ENCODE data around the gene CLIP4. TPM values are rescaled to one million over a fixed set of nuclear protein-coding genes. Genes with fewer than 3 reads are reported as not detected.

Gene CLIP4
- total and polyA plus RNA-seq, 4 donors, result 15.1 to 30.1 (median 23.1) TPM

DNA sequence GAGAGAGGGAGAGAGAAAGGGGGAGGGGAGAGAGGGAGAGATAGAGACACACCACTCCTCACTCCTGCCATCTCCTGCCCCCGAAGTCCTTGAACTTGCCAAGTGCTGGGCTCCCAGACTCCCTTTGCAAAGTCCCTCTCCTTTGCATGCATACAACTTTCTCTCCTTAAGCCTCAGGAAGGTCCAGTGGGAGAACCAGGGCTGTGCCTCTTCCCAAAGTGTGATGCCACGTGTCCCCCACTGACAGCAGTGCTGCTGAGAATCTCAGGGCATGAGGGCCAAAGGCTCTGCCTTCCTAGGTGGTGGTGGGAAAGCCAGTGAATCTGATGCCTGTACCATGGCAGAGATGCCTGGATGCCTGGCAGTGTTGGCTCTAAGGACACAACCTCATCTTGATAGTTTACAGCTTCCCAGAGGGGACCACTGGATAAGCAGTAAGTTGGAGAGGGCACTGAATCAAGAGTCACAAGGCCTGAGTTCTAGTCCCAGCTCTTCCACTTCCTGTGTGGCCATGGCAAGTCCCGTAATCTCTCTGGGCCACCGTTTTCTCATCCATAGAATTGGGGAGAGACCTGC lies 103.4 kb downstream of the CLIP4 start:
- Histone ChIP-seq H3K27ac (ENCODE audit: low read depth in 1 of 2, low read length in 1 of 2) (no peak overlapping the region), H3K4me3 (no peak overlapping the region), H3K4me1 (ENCODE audit: control insufficient read depth in 5 of 5, insufficient read depth in 5 of 5, low read length in 5 of 5) (peaks cover 0 to 4% (median 0%) of the 10 kb centered on the region in 5 donors), H3K36me3 (ENCODE audit: control insufficient read depth in 4 of 4, insufficient read depth in 4 of 4, low read length in 4 of 4) (no peaks in the 10 kb centered on the region), H3K27me3 (ENCODE audit: control insufficient read depth in 3 of 3, insufficient read depth in 3 of 3, low read length in 2 of 3) (no peaks in the 10 kb centered on the region), H3K9ac (ENCODE audit: insufficient read depth in 1 of 2, low read length in 2 of 2) (no peak overlapping the region), H3K9me3 (ENCODE audit: control insufficient read depth in 4 of 4, insufficient read depth in 3 of 4, low read length in 3 of 4) (no peaks in the 10 kb centered on the region)
- TF ChIP-seq, protein P1, sequence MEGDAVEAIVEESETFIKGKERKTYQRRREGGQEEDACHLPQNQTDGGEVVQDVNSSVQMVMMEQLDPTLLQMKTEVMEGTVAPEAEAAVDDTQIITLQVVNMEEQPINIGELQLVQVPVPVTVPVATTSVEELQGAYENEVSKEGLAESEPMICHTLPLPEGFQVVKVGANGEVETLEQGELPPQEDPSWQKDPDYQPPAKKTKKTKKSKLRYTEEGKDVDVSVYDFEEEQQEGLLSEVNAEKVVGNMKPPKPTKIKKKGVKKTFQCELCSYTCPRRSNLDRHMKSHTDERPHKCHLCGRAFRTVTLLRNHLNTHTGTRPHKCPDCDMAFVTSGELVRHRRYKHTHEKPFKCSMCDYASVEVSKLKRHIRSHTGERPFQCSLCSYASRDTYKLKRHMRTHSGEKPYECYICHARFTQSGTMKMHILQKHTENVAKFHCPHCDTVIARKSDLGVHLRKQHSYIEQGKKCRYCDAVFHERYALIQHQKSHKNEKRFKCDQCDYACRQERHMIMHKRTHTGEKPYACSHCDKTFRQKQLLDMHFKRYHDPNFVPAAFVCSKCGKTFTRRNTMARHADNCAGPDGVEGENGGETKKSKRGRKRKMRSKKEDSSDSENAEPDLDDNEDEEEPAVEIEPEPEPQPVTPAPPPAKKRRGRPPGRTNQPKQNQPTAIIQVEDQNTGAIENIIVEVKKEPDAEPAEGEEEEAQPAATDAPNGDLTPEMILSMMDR (IDR thresholded peaks at IDR 0.05; ENCODE audit: control extremely low read depth, extremely low read depth), result no peak
- 80 to 88% methylated on average over 4 of the region's 4 CpGs for WGBS, 2 donors
- no peak for ATAC-seq (ENCODE audit: insufficient read depth, low FRiP score)
- no peak for DNase-seq

DNA sequence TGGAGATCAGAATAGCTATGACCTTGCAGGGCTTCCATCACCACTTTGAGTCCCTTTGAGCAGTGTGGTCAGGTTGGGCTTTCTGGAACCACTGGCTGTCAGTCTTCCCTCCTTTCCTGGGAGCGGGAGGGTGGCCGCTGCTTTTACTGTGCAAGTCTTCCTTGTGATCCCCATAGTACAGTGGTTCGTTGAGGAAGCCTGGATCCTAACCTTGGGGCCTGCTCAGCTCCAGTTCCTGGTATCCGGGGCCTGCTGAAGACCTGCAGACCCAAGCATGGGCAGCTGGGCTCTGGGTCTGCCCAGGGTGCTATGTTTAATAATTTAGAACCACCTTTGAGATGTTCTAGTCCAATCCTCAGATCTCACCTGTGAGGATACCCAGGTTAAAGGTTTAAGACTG lies 104.2 kb downstream of the CLIP4 start:
- Histone ChIP-seq H3K9me3 (ENCODE audit: control insufficient read depth in 4 of 4, insufficient read depth in 3 of 4, low read length in 3 of 4) (no peaks in the 10 kb centered on the region), H3K9ac (ENCODE audit: insufficient read depth in 1 of 2, low read length in 2 of 2) (no peak overlapping the region), H3K4me3 (no peak overlapping the region), H3K36me3 (ENCODE audit: control insufficient read depth in 4 of 4, insufficient read depth in 4 of 4, low read length in 4 of 4) (no peaks in the 10 kb centered on the region), H3K4me1 (ENCODE audit: control insufficient read depth in 5 of 5, insufficient read depth in 5 of 5, low read length in 5 of 5) (peaks cover 0 to 7% (median 0%) of the 10 kb centered on the region in 5 donors), H3K27ac (ENCODE audit: low read depth in 1 of 2, low read length in 1 of 2) (no peak overlapping the region), H3K27me3 (ENCODE audit: control insufficient read depth in 3 of 3, insufficient read depth in 3 of 3, low read length in 2 of 3) (no peaks in the 10 kb centered on the region)
- DNase-seq (peak in 1 of 3 donors; percentile 9), ATAC-seq (ENCODE audit: insufficient read depth, low FRiP score) (no peak)
- TF ChIP-seq, protein P1 (IDR thresholded peaks at IDR 0.05; ENCODE audit: control extremely low read depth, extremely low read depth), result no peak
- 80 to 88% methylated on average over 4 of the region's 4 CpGs for WGBS, 2 donors

DNA sequence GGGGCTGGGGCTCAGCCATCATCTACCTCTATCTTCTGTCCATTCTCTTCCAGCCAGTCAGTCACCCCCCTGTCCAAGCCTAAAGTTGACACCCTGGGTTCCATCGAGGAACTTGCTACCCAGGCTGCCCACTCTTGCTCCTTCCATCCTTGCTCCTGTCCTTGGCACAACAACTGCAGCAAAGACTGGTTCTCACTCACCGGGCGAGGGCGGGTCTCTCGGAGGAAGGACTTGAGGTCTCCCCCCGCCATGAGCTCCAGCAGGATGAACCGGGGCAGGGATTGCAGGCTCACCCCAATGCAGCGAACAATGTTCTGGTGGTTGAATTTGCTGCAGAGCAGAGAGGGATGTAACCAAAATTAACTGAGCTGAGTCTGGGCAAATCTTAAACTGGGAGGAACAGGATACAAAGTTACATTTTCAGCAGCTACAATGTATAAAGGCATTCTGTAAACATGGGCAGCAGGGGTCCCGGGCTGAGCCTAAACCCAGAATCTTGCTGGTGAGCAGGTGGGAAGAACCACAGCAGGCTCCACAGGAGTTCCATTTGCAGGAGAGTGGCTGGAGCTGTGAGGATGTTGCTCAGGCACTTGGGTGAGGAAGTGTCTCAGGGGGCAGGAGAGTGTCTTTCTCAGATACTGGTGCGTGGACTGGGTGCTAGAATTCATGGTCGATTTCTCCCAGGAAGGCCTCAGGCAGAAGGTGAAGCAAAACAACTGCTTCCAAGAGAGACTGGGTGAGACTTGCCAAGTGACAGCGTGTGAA lies 105.5 kb downstream of the CLIP4 start:
- H3K27ac ChIP-seq (ENCODE audit: low read depth in 1 of 2, low read length in 1 of 2), result no peak overlapping the region
- peak in 1 of 3 donors; percentile 3 for DNase-seq
- no peaks in the 10 kb centered on the region for H3K9me3 ChIP-seq (ENCODE audit: control insufficient read depth in 4 of 4, insufficient read depth in 3 of 4, low read length in 3 of 4)
- ATAC-seq (ENCODE audit: insufficient read depth, low FRiP score), result no peak
- 84 to 90% methylated on average over 12 of the region's 12 CpGs for WGBS, 2 donors
- H3K4me1 ChIP-seq (ENCODE audit: control insufficient read depth in 5 of 5, insufficient read depth in 5 of 5, low read length in 5 of 5), result peaks cover 0 to 3% (median 0%) of the 10 kb centered on the region in 5 donors
- H3K9ac ChIP-seq (ENCODE audit: insufficient read depth in 1 of 2, low read length in 2 of 2), result no peak overlapping the region
- no peak overlapping the region for H3K4me3 ChIP-seq
- TF ChIP-seq, protein P1 (IDR thresholded peaks at IDR 0.05; ENCODE audit: control extremely low read depth, extremely low read depth), result no peak
- H3K27me3 ChIP-seq (ENCODE audit: control insufficient read depth in 3 of 3, insufficient read depth in 3 of 3, low read length in 2 of 3), result no peaks in the 10 kb centered on the region
- no peaks in the 10 kb centered on the region for H3K36me3 ChIP-seq (ENCODE audit: control insufficient read depth in 4 of 4, insufficient read depth in 4 of 4, low read length in 4 of 4)
